LNCAP (cell line): Measurements from ENCODE around the gene CCDC116.
A peak's percentile ranks its signal among the peaks of the same experiment; 100 is the strongest.

Experiments
- TF ChIP-seq, protein P1 (sequence below): fragments of 450-650 bp; IDR thresholded peaks from 2 replicates; pipeline ENCODE4 v1.5.1; 2017; ENCODE audit warnings: mild to moderate bottlenecking

CCDC116 gene

DNA sequence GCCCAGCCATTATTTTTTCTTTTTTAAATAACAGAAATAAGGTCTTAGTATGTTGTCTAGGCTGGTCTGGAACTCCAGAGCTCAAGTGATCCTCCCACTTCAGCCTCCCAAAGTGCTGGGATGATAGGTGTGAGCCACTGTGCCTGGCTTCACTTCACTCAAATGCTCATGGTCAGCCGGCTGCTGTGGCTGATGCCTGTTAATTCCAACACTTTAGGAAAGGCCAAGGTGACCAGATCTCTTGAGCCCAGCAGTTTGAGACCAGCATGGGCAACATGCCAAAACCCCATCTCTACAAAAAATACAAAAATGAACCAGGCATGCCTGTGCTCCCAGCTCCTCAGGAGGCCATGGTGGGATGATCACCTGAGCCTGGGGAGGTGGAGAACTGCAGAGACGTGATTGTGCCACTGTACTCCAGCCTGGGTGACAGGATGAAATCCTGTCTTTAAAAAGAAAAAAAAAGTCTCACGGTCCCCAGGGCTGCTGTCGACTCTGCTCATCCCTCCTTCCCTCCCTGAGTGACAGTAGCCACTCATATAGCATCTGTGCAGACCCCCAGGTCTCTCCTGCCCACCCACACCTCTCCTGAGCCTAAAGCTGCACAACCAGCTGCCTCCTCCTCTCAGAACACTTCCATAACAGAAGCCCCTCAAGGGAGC, 6.4 kb upstream of the CCDC116 start:
- TF ChIP-seq, protein P1, sequence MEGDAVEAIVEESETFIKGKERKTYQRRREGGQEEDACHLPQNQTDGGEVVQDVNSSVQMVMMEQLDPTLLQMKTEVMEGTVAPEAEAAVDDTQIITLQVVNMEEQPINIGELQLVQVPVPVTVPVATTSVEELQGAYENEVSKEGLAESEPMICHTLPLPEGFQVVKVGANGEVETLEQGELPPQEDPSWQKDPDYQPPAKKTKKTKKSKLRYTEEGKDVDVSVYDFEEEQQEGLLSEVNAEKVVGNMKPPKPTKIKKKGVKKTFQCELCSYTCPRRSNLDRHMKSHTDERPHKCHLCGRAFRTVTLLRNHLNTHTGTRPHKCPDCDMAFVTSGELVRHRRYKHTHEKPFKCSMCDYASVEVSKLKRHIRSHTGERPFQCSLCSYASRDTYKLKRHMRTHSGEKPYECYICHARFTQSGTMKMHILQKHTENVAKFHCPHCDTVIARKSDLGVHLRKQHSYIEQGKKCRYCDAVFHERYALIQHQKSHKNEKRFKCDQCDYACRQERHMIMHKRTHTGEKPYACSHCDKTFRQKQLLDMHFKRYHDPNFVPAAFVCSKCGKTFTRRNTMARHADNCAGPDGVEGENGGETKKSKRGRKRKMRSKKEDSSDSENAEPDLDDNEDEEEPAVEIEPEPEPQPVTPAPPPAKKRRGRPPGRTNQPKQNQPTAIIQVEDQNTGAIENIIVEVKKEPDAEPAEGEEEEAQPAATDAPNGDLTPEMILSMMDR: no peak

DNA sequence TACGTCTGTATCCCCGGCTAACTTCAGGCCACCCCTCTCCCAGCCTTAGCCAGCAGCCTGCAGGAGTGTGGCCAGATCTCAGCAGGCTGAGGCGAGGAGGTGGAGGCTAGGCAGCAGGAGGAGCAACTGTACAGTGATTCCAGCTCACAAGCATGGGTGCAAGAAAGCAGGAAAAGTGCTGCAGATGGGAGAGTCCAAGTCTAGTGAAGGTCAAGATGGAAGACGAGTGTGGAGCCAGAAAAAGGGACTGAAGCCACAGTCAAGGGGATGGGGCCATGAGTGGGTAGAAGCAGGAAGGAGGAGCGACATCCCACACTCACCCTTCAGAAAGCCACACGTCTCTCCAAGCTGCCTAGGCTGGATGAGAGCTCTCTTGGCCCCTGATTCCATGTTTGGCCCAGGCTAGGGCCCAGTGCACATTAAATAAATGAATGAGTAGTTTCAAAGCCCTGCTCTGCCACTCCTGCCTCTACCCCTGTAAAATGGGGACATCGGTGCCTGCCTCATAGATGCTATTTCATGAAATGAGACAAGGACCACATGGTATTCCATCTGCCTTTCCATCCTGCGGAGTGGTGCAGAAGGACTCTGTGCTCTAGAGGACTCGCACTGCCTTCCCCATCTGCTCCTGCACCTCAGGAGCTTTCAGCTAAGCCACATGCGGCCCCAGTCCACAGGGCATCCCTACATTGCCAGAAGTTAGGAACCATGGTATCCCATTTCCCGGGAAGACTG, 5.7 kb upstream of the CCDC116 start:
- TF ChIP-seq, protein P1: no peak

DNA sequence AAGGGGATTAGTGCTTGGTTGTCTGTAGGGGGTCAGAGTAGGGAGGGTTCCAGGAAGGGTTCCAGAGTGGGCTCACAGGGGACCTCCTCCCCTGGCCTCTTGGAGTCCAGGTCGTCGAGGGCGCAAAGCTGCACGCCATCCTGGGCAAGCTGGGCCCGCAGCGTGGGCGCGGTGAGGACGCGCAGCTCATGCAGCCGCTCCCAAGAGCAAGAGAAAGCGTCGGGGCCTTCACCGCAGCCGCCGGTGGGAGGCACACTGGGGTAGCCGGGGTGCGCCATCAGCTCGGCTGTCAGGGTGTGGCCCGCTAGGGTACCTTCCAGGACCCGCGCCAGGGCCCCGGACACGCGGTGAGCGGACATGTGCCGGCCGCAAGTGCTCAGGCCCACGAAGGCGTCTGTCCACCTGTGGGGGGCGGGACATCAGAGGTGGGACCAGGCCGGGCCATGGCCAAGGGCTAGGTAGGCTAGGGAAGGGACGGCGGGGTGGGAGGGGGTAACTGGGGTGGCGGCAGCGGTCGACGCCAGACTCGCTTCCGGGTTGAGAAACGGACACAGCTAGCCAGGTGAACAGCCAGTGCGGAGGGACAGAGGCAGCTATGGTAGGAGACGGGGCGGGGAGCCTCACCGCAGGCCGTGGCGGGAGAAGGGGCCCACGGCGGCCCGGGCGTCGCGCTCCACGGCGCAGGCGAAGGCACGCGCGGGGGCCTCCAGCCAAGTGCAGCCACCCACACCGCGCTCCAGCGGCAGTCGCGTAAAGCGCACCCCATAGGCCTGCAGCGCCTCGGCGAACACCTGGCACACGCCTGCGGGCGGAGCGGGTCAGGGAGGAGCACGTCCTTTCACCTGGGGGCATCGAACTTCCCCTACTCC, 3.9 kb upstream of the CCDC116 start:
- TF ChIP-seq, protein P1: no peak

DNA sequence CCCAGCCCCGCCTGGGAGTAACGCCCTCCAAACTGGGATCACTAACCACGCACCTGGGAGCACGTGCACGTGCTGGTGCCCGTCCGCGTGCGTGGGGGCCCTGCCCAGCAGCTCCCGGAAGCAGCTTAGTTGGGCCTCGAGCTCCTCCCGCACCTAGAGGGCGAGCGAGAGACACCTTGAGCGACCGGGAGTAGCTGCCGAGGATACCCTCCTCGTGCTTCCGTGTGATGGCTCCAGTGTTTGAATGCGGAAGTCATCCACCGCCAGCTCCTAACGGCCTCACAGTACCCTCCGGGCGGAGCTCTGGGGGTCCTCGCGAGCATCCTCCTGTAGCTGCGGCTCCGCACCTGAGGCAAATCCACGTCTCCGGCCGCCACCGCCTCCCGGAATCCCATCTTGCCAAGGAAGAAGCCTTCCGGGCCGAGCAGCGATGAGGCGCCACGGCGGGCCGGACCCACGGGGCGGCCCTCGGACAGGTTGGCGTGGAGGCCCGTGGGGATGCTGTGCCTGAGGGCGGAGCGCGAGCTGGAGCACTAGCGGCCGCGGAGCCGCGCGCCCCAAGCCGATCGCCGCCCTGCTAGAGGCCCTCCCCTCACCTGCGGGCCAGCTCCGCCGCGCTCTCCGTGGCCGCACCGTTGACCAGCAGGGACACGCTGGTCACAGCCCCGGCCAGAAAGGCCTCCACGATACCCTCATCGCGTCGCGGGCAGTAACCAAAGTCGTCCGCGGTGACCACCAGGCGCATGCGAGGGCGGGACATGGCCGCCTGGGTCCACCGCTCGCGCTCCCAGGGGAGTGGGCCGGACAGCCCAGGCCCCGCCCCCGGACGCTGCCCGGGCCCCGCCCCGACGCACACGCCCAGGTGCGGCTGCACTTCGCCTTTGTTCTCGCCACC, 3.1 kb upstream of the CCDC116 start, which contains the start of gene YDJC:
Gene YDJC (minus strand): TSS at position 768 of the 895 bp plus-strand sequence. CDS start 8 bp downstream, at position 760.
- TF ChIP-seq, protein P1: peak; percentile 66

DNA sequence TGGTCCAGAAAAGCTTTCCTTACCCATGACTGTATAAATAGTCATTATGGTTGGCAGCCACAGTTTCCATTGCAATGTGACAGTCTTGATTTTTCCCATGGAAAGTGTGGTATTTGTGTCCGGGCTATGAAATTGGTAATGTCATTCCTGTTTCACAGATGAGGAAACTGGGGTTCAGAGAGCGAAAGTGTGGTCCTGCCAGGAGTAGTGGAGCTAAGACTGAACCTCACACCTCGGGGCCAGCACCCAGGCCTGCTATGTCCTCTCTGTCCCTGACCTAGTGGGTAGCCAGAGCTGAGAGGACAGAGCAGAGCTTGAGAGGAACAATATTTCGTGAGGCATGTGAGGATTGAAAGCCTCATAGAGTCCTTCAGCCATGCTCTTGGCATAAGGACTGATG, 1.5 kb upstream of the CCDC116 start:
- TF ChIP-seq, protein P1: no peak

DNA sequence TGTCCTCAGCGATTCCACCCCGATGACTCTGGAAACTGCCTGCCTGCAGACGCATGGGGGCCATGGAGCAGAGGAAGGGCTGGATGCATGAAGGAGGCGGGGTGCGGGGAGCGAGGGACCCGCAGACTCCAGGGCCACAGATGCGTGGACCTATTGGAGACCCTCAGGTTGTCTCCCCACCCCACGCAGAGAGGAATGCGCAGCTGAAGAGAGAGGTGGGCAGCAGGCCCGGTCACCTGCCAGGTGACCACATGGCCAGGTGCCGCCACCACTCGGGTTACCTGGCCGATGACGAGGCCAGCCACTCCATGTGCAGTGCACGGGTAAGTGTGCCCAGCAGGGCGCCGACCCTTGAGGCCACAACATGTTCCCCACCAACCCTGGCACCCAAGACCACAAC, 371 bp downstream of the CCDC116 start:
- TF ChIP-seq, protein P1: no peak
